Adrenal gland (tissue), 12 donors: ENCODE data around the gene NFATC1. TPM values are rescaled to one million over a fixed set of nuclear protein-coding genes. Genes with fewer than 3 reads are reported as not detected.

Source experiments
- DNase-seq, 7 donors: peaks; one replicate each; pipeline ENCODE4 v3.0.0-alpha.2; 2019 to 2020
- H3K27ac ChIP-seq, 5 donors: fragments of 200-600 bp; sonication (generic) in 4 of 5; 1 replicate in 3 of 5; 2 replicates in 2 of 5; pipeline versions ENCODE4 v1.5.1 to v1.8.0; 2016 to 2020; ENCODE audit warnings: mild to moderate bottlenecking in 1 of 5
- H3K27me3 ChIP-seq: fragments of 200-600 bp; 2 replicates; pipeline ENCODE4 v1.8.0; 2021
- H3K36me3 ChIP-seq, 2 donors: fragments of 200-600 bp; replicated peaks in 1 of 2; 1 replicate in 1 of 2; 2 replicates in 1 of 2; pipeline versions ENCODE4 v1.5.1 to v1.8.0; 2018 to 2022
- H3K4me1 ChIP-seq, 2 donors: fragments of 200-600 bp; replicated peaks in 1 of 2; 1 replicate in 1 of 2; 2 replicates in 1 of 2; pipeline versions ENCODE4 v1.5.1 to v1.8.0; 2018 to 2021
- H3K4me3 ChIP-seq, 4 donors: fragments of 200-600 bp; sonication (generic) in 3 of 4; one replicate each; pipeline ENCODE4 v1.5.1; 2016 to 2018
- H3K9me3 ChIP-seq, 3 donors: fragments of 200-600 bp; sonication (generic) in 1 of 3; replicated peaks in 1 of 3; 1 replicate in 2 of 3; 2 replicates in 1 of 3; pipeline versions ENCODE4 v1.5.1 to v1.8.0; 2016 to 2021
- CTCF ChIP-seq, 6 experiments: fragments of 450-650 bp in 4 of 6; fragments of 200-600 bp in 2 of 6; sonication (generic) in 1 of 6; IDR thresholded peaks; 1 replicate in 5 of 6; 2 replicates in 1 of 6; pipeline versions ENCODE4 v1.5.1 to v1.8.0; 2016 to 2021; ENCODE audit warnings: antibody characterized with exemption in 6 of 6, mild to moderate bottlenecking in 2 of 6, moderate library complexity in 1 of 6
- POLR2A ChIP-seq, 2 donors: fragments of 450-650 bp; IDR thresholded peaks; one replicate each; pipeline ENCODE4 v1.6.1; 2017; ENCODE audit warnings: antibody characterized with exemption in 2 of 2, mild to moderate bottlenecking in 2 of 2, moderate library complexity in 1 of 2
- WGBS, 4 donors: extraction: QIAGEN DNeasy Blood & Tissue Kit in 2 of 4; methylation state at CpG; one replicate each; pipeline versions ENCODE4 v1.1.5 to v1.1.7; 2013 to 2017; 5-methylcytosine and 5-hydroxymethylcytosine counted together
- intact Hi-C, 2 donors: fragments of 100-400 bp; cut with DNase I; formaldehyde crosslinking; loops; one replicate each; pipeline versions ENCODE4 v1.14.1 to v1.15.0; 2022 to 2023
- polyA plus RNA-seq, 3 donors: library from polyadenylated mRNA; stranded (reverse); fragments of 200-250 nt in 2 of 3; fragments of 350-450 nt in 1 of 3; fragmentation: Illumina TruSeq in 1 of 3; extraction: RNeasy Lipid Tissue Mini Kit (QIAGEN cat#74804) in 1 of 3; gene quantifications; one replicate each; pipeline ENCODE4 v1.2.3, GENCODE V29; 2013 to 2014
- total RNA-seq, 9 donors: library from RNA; depleted of rRNA in 4 of 9; stranded (reverse); fragments of >200 nt in 4 of 9; fragments of 120-200 nt in 1 of 9; fragmentation: NEBNext Ultra II Directional in 1 of 9; extraction: Animal tissue kit (Norgen Biotek cat#: 25700) in 1 of 9; gene quantifications; one replicate each; pipeline versions ENCODE4 v1.1.0 to v1.2.4, GENCODE V29; 2013 to 2023
- donor health status: healthy with polysubstance abuse.
- donor health status: Bipolar disorder and iron deficiency.
- donor health status: DM: yes; HTN: yes; CAD: no.
- donor health status: DM: no; HTN: no; CAD: no.
- donor health status: DM: no; HTN: no; CAD: no.
- donor health status: DM: yes; HTN: yes; CAD: no.

The NFATC1 gene
- total and polyA plus RNA-seq, 12 donors: 0.50 to 20.9 (median 6.7) TPM

GRCh38 chr18:79508565-79509535 lies 113.1 kb downstream of the NFATC1 start:
- Histone ChIP-seq H3K27ac (peak overlapping the region in 2 of 5 donors; percentile 47 to 96), H3K9me3 (no peaks in the 10 kb centered on the region), H3K4me1 (peaks cover 10 to 19% of the 10 kb centered on the region in 2 donors), H3K4me3 (no peak overlapping the region), H3K36me3 (no peaks in the 10 kb centered on the region), H3K27me3 (no peaks in the 10 kb centered on the region)
- DNase-seq: peak in 2 of 7 donors; percentile 10 to 33
- no peak for TF ChIP-seq POLR2A (IDR thresholded peaks at IDR 0.05)
- no peak for TF ChIP-seq CTCF (IDR thresholded peaks at IDR 0.05)
- WGBS, 4 donors: 79 to 83% (median 80%) methylated on average over 37 to 40 of the region's 40 CpGs
- intact Hi-C loops: no loop called here

GRCh38 chr18:79509536-79509930 lies 113.8 kb downstream of the NFATC1 start:
- H3K27ac ChIP-seq: no peak overlapping the region
- no peaks in the 10 kb centered on the region for H3K9me3 ChIP-seq
- intact Hi-C loops: no loop called here
- DNase-seq: peak in 2 of 7 donors; percentile 3 to 6
- no peaks in the 10 kb centered on the region for H3K27me3 ChIP-seq
- no peak for TF ChIP-seq POLR2A (IDR thresholded peaks at IDR 0.05)
- TF ChIP-seq CTCF (IDR thresholded peaks at IDR 0.05): no peak
- H3K4me1 ChIP-seq: peaks cover 10 to 19% of the 10 kb centered on the region in 2 donors
- no peak overlapping the region for H3K4me3 ChIP-seq
- H3K36me3 ChIP-seq: no peaks in the 10 kb centered on the region
- WGBS, 4 donors: 91 to 100% (median 93%) methylated on average over 3 to 8 of the region's 8 CpGs

GRCh38 chr18:79510046-79510685 lies 114.4 kb downstream of the NFATC1 start:
- TF ChIP-seq CTCF (IDR thresholded peaks at IDR 0.05) (no peak), POLR2A (IDR thresholded peaks at IDR 0.05) (no peak)
- H3K4me1 ChIP-seq: peaks cover 10 to 19% of the 10 kb centered on the region in 2 donors
- intact Hi-C loops: no loop called here
- no peaks in the 10 kb centered on the region for H3K27me3 ChIP-seq
- H3K9me3 ChIP-seq: no peaks in the 10 kb centered on the region
- no peaks in the 10 kb centered on the region for H3K36me3 ChIP-seq
- H3K4me3 ChIP-seq: no peak overlapping the region
- 89 to 94% (median 92%) methylated on average over 19 to 20 of the region's 20 CpGs for WGBS, 4 donors
- no peak overlapping the region for H3K27ac ChIP-seq
- peak in 2 of 7 donors; percentile 4 to 5 for DNase-seq

GRCh38 chr18:79510731-79511241 lies 115.1 kb downstream of the NFATC1 start:
- Histone ChIP-seq H3K4me3 (no peak overlapping the region), H3K4me1 (peaks cover 10 to 19% of the 10 kb centered on the region in 2 donors), H3K9me3 (no peaks in the 10 kb centered on the region), H3K27ac (no peak overlapping the region), H3K27me3 (no peaks in the 10 kb centered on the region), H3K36me3 (no peaks in the 10 kb centered on the region)
- DNase-seq: peak in 3 of 7 donors; percentile 3 to 41 (median 4)
- 91 to 95% (median 94%) methylated on average over 30 to 36 of the region's 36 CpGs for WGBS, 4 donors
- TF ChIP-seq POLR2A (IDR thresholded peaks at IDR 0.05): no peak
- TF ChIP-seq CTCF (IDR thresholded peaks at IDR 0.05): no peak
- intact Hi-C loops: no loop called here
